Measurements from ENCODE around the gene ATP2B2. TPM values are rescaled to one million over a fixed set of nuclear protein-coding genes. Genes with fewer than 3 reads are reported as not detected.
A peak's percentile ranks its signal among the peaks of the same experiment; 100 is the strongest.

ATP2B2 gene
- total and polyA plus RNA-seq, 2 donors = 0.13 to 0.53 TPM

DNA sequence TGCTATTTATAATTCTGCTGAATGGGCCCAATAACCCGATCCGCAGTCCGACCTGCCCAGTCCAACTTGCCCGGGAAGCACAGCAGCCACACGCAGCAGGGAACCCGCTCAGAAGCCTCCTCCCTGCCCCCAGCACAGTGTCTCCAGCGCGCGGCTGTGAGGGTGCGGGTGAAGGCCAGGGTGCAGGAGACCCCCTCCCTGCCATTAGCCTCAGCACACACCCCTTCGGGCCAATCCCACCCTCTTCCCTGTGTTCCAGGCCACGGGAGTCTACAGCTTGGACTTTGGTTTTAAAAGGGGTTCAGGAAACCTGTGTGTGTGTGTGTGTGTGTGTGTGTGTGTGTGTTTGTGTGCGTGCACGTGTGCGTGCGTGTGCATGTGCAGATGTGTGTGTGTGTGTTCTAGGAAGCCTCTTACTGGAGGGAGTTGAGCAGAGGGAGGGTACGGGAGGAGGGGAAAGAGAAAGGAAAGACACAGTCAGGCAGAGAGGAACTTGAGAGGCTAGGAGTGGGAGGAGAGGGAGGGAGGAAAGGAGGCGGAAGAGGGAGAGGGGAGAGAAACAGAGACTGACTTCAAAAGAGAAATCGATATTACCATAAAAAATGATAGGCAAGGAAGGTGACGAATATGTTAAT, 34.2 kb downstream of the ATP2B2 start:
- DNase-seq (ENCODE audit: extremely low spot score) = peak; percentile 3
- Histone ChIP-seq H3K4me1 (ENCODE audit: insufficient read depth) (no peaks in the 10 kb centered on the region), H3K36me3 (ENCODE audit: insufficient read depth) (no peaks in the 10 kb centered on the region), H3K4me3 (ENCODE audit: low read depth, low read length) (no peak overlapping the region), H3K27ac (ENCODE audit: low read depth) (no peak overlapping the region)
- 13% methylated on average over 20 of the region's 20 CpGs for WGBS

DNA sequence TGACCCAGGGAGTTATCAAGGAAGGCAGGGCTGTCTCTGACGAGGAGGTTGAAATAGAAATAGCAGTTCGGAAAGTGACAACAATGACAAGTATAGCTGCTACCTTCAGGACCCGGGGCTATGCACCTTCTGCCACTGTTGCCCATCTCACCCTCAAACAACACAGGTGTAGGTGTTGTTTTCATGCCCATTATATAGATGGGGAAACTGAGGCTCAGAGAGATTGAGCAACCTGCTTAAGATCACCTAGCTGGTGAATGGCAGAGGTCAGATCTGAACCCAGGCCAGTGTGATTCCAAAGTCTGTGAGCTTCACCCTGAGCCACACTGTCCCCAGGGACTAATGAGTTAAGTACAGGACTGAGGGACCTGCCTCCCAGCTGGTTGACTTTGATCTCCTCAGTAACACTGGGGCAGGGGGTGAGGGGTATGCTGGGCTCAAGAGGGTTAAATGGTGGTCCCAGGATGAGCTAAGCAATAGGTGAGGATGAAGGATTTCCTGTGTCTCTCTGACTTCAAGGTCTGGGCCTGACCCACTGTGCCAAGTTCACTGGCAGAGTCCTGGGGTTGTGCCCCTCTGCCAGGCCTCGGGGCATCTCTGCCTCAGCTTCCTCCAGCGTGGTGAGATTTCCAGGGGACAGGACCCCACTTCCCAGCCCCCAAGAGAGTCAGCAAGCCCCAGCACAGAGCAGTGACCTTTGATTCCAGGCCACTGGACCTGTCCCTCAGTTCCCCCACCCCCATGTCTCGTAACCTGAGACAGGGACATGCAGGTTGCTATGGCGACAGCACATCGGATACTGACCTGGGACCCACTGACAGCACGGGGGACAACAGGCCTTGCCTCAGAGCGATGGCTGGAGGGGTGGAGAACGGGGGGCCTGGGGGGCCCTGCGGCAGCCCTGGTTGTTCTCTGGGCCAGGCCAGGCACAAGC, 35.0 kb downstream of the ATP2B2 start:
- no peak for DNase-seq (ENCODE audit: extremely low spot score)
- H3K4me3 ChIP-seq (ENCODE audit: low read depth, low read length) = no peak overlapping the region
- H3K4me1 ChIP-seq (ENCODE audit: insufficient read depth) = no peaks in the 10 kb centered on the region
- WGBS = 37% methylated on average over 12 of the region's 12 CpGs
- H3K27ac ChIP-seq (ENCODE audit: low read depth) = no peak overlapping the region
- H3K36me3 ChIP-seq (ENCODE audit: insufficient read depth) = no peaks in the 10 kb centered on the region

DNA sequence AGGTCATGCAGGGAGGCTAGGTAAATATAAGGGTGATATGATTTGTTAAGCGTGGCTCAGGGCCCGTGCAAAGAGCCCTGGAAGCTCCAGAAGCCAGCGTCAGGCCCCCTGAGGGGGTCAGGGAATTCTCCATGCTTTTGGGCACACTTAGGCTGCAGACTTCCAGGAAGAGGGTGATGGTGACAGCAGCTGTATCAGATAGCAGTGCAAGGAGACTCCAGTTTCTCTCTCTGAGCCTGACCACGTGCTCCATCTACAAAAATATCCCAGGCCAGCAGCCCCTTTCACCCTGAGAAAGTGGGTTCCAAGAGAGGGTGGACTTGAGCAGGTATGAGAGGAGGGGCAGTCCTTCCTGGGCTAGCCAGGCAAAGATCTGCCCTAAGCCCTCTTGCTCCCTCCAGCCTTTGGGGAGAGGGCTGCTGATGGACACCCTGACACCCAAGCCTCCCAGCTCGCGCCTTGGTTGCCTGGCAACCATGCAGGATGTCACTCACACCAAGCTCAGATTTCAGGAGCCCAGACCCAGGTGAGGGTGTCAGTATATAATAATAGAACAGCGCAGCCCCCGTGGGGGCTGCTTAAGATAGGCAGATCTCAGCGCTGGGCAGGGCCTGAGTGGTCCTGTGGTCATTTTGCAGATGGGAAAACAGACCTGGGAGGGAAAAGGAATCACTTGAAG, 35.8 kb downstream of the ATP2B2 start:
- H3K27ac ChIP-seq (ENCODE audit: low read depth) = no peak overlapping the region
- WGBS = 32% methylated on average over 9 of the region's 9 CpGs
- DNase-seq (ENCODE audit: extremely low spot score) = no peak
- no peaks in the 10 kb centered on the region for H3K4me1 ChIP-seq (ENCODE audit: insufficient read depth)
- H3K36me3 ChIP-seq (ENCODE audit: insufficient read depth) = no peaks in the 10 kb centered on the region
- H3K4me3 ChIP-seq (ENCODE audit: low read depth, low read length) = no peak overlapping the region

DNA sequence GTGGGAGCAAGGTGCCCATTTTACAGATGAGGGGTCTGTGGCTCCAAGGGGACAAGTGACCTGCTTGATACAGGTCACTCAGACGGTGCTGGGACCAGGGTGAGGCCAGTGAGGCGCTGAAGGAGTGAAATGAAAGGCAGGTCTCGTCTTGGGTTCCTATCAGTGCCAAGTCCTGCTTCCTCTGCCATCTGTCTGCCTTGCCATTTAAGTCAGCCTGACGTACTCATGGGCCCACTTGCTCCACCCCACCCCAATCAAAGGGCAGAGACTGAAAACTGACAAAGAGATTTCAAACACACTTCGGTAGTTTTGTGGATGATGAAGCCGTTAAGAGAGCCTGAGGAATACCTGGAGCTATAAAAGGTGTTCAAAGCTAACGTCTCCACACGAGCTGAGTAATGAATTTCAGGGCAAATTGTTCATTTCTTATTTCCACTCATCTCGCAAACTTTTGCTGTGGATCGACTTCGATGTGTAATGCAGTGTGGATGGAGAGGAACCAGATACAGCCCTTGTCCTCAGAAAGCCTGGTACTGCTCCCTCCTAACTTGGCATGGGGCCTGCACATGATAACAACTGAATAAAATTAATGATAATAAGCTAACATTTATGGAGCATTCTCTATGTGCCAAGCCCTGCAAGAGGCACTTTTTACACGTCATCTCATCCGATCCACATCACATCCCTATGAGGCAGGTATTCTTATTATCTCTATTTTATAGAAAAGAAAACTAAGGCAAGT, 36.6 kb downstream of the ATP2B2 start:
- no peak overlapping the region for H3K27ac ChIP-seq (ENCODE audit: low read depth)
- no peaks in the 10 kb centered on the region for H3K4me1 ChIP-seq (ENCODE audit: insufficient read depth)
- DNase-seq (ENCODE audit: extremely low spot score) = no peak
- no peaks in the 10 kb centered on the region for H3K36me3 ChIP-seq (ENCODE audit: insufficient read depth)
- WGBS = 54% methylated on average over 13 of the region's 13 CpGs
- H3K4me3 ChIP-seq (ENCODE audit: low read depth, low read length) = no peak overlapping the region

DNA sequence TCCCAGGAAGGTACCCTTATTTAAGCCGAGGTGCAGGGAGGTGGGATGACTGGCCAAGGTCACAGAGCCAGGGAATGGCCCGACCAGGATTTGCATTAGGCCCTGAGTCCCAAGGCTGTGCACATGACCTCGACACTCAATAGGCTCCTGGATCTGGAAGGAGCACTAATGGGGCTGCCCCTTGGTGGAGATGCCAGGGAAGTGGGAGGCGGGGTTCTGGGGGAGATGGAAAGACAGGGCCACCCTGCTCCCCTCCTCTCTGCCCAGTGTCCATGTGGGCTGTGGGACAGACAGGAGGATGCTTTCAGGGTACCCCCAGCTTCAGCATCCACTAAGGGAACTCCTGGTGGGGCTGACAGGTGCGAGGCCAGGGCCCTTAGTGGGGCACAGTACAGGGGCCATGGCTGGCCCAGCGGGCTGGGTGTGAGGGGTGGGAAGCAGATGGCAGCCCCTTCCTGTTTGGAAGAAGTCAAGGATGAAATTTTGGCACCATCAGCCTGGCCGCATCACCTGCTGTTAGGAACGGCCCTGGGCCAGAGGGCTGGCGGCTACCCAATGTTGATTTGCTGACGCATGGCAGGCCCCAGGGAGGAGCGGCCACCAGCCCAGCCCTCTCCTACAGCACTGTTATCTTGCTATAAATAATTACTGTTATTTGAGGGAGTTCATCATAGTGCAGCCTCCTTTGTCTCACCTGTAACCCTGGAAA, 37.3 kb downstream of the ATP2B2 start:
- no peak overlapping the region for H3K4me3 ChIP-seq (ENCODE audit: low read depth, low read length)
- no peak overlapping the region for H3K27ac ChIP-seq (ENCODE audit: low read depth)
- WGBS = 60% methylated on average over 11 of the region's 11 CpGs
- no peaks in the 10 kb centered on the region for H3K4me1 ChIP-seq (ENCODE audit: insufficient read depth)
- no peaks in the 10 kb centered on the region for H3K36me3 ChIP-seq (ENCODE audit: insufficient read depth)
- DNase-seq (ENCODE audit: extremely low spot score) = no peak

DNA sequence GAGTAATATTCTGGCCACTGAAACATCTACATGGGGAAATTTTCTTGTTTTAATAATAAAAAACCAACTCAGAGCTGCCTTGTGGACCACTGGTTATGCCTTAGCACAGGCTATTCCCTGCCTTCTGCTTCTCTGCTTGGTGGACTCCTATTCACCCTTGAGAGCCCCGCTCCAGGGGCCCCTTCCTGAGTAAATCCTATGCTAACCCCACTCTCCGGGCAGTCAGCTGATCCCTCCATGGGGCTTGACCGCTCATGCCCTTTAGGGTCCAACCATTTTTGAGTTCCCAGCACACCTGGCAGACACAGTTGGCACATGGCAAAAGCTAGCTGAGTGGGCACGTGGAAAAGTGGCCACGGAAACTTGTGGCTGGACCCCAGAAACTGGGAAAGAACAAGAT, 38.2 kb downstream of the ATP2B2 start:
- no peaks in the 10 kb centered on the region for H3K4me1 ChIP-seq (ENCODE audit: insufficient read depth)
- no peak overlapping the region for H3K27ac ChIP-seq (ENCODE audit: low read depth)
- no peaks in the 10 kb centered on the region for H3K36me3 ChIP-seq (ENCODE audit: insufficient read depth)
- DNase-seq (ENCODE audit: extremely low spot score) = no peak
- WGBS = 86% methylated on average over 5 of the region's 5 CpGs
- H3K4me3 ChIP-seq (ENCODE audit: low read depth, low read length) = no peak overlapping the region

DNA sequence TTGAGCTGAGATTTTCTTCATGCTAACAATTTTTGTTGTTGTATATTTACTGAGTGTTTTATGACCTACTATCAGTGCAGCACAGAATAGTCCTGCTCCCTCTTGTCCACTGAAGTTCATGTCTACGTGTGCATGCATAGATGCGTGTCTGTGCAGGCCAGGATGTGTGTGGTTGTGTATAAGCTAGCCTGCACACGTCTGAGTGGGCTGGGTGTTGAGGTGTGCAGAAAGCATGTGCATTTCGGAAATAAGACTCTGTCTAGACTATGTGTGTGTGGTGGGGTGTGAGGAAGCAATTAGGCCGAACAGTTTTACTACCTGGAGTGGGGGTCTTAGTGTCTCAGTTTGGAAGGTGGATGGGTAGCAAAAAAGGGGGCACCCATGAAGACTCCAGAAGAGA, 39.2 kb downstream of the ATP2B2 start:
- H3K4me3 ChIP-seq (ENCODE audit: low read depth, low read length) = no peak overlapping the region
- H3K4me1 ChIP-seq (ENCODE audit: insufficient read depth) = no peaks in the 10 kb centered on the region
- 64% methylated on average over 5 of the region's 5 CpGs for WGBS
- H3K36me3 ChIP-seq (ENCODE audit: insufficient read depth) = no peaks in the 10 kb centered on the region
- no peak for DNase-seq (ENCODE audit: extremely low spot score)
- H3K27ac ChIP-seq (ENCODE audit: low read depth) = no peak overlapping the region

DNA sequence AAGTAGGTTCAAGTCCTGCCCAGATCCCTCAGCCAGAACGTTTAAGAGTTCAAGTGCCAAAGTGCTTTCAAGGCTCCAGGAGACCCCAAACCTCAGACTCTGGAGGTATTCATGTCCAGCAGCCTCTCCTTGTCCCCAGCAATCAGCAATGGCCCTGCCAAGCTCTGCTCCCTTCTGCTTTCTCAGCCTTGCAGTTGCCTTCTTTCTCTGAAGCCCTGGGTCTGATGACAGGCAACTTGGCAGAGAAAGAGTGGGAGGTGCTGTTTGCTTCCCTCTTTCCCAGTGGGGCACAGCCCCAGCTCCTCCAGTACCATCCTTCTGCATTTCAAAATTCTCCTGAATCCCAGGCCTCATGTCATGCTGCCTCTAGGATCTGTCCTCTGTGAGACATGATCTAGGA, 40.2 kb downstream of the ATP2B2 start:
- Histone ChIP-seq H3K4me3 (ENCODE audit: low read depth, low read length) (no peak overlapping the region), H3K27ac (ENCODE audit: low read depth) (no peak overlapping the region), H3K36me3 (ENCODE audit: insufficient read depth) (no peaks in the 10 kb centered on the region), H3K4me1 (ENCODE audit: insufficient read depth) (no peaks in the 10 kb centered on the region)
- no peak for DNase-seq (ENCODE audit: extremely low spot score)
- 50% methylated on average over 1 of the region's 1 CpG for WGBS

DNA sequence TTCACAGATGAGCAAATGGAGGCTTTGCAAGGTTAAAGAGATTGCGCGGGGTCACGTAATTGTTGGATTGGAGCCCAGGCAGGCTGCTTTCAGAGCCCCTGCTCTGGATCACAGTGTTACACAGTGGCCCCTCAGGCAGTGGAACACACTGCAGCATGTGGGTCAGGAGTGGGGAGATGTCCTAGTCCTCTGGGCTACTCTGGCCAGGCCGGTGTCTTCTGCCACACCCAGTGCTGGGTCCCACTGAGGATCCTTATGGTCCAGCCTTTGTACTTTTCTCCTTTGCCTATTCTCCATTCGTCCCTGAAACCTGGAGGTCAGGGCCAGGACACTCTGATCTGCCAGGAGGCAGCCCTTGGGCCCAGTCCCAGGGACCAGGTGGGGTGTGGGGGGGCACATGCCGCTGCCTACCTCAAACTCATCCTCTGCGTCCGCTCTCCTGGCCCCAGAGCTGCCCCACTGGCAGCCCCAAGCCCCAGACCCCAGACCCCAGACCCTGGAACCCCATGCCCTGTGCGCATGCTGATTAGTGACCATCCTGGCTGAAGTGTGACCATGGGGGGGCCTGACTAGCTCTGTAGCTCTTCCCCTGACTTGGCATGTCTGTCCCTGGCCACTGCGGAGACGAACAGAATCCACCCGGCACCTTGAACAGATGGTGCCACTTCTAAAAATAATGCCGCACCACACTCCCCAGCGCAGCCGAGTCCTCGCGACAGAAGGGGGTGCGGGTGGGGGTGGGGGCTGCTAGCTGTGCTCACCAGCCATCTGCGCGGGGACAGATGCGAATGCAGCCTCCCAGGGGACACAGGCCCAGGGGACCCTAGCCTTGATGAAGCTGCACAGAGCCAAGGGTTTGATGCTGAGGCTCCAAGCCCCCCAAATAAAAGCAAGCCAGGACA, 41.6 kb downstream of the ATP2B2 start:
- Histone ChIP-seq H3K4me1 (ENCODE audit: insufficient read depth) (no peaks in the 10 kb centered on the region), H3K4me3 (ENCODE audit: low read depth, low read length) (no peak overlapping the region), H3K27ac (ENCODE audit: low read depth) (no peak overlapping the region), H3K36me3 (ENCODE audit: insufficient read depth) (no peaks in the 10 kb centered on the region)
- DNase-seq (ENCODE audit: extremely low spot score) = no peak
- WGBS = 82% methylated on average over 21 of the region's 21 CpGs

DNA sequence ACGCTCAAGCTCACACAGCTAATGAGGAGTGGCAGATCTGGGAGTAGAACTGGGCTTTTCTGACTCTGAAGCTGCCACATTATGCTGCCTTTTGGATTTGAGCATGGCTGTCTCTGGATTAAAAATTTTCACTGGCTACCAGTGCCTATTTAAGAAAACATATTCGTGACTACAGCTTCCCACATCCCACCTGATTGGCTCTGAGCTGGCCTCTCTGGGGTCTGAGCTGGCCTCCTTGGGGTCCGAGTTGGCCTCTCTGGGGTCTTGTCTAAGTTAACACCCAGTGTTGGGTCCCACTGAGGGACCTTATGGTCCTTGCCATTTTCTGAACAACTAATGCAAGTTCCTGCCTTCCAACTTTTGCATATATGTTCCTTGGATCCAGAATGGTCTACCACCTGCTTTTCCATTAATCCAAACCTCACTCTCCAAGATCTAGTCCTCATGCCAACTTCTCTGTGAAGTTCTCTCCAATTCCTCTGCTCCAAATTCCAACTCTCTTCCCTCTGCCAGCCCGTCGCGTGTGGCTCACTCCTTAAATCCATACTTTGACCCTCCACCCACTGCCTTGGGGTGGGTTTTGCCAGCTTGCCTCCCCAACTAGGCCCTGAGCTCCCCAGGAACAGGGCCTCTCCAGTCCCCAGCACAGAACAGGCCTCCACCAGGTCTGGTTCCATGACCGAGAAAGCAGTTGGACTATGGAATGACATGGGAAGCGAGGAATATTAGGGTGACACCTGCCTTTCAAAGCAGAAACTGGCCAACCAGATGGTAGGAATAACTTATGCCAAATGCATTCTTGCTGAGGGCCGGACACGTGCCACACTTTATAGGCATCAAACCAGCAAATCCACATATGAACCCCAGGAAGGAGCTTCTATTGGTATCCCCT, 42.5 kb downstream of the ATP2B2 start:
- 74% methylated on average over 10 of the region's 10 CpGs for WGBS

DNA sequence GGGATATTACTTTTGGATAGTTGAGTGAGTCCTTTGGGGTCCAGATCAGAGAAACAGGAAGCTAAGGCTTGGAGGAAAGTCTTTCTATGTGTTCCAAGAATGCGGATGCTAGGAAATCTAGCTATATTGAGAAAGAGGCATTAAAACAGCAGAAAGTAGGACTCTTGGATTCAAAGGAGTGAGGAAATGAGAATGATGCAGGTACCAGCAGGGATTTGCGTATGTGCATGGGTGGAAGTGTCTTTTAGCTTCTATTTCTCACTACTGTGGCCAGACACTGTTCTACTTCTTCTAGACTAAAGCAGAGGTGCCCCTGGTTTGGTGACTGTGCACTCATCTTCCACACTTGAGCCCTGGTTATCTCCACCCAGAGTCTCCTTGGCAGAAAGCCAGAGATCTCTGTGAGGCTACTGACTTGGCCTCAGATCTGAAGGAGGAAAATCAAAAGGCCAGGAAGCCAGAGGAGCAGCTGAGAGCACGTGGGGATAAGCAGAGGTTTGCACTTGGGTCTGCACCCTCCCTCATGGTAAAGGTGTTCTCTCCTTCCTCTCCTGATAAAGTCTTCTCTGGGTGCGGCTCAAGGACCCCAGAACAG, 44.3 kb downstream of the ATP2B2 start:
- Histone ChIP-seq H3K36me3 (ENCODE audit: insufficient read depth) (no peaks in the 10 kb centered on the region), H3K27ac (ENCODE audit: low read depth) (no peak overlapping the region), H3K4me3 (ENCODE audit: low read depth, low read length) (no peak overlapping the region), H3K4me1 (ENCODE audit: insufficient read depth) (no peaks in the 10 kb centered on the region)
- 67% methylated on average over 4 of the region's 4 CpGs for WGBS
- DNase-seq (ENCODE audit: extremely low spot score) = no peak

More for the DNA sequence above, 42.5 kb downstream of the ATP2B2 start:
- Histone ChIP-seq H3K27ac (ENCODE audit: low read depth) (no peak overlapping the region), H3K4me3 (ENCODE audit: low read depth, low read length) (no peak overlapping the region), H3K36me3 (ENCODE audit: insufficient read depth) (no peaks in the 10 kb centered on the region), H3K4me1 (ENCODE audit: insufficient read depth) (no peaks in the 10 kb centered on the region)
- no peak for DNase-seq (ENCODE audit: extremely low spot score)
